SK-N-MC (cell line): ENCODE measurements around the gene FAM187B.

Experiments
- EZH2 ChIP-seq: fragments of 200-600 bp; sonication (generic); IDR thresholded peaks from one replicate; pipeline ENCODE4 v1.6.1; 2017; ENCODE audit warnings: antibody characterized with exemption
- FOXP2 ChIP-seq: optimal IDR thresholded peaks from 2 replicates; pipeline ENCODE3; 2011; ENCODE audit warnings: mild to moderate bottlenecking, moderate library complexity; ENCODE audit not compliant: insufficient read depth; ENCODE audit errors: extremely low read length, control extremely low read depth
- POLR2AphosphoS5 ChIP-seq: IDR thresholded peaks from 2 replicates; pipeline ENCODE4 v1.6.1; 2012; ENCODE audit warnings: mild to moderate bottlenecking, low read depth, low read length, borderline replicate concordance

- TF ChIP-seq POLR2AphosphoS5 (no peak), EZH2 (no peak), FOXP2 (no peak)
Observed at GRCh38 chr19:35231956-35232645, 3.6 kb upstream of the FAM187B start.
